Right renal cortex interstitium (tissue), 3 donors: ENCODE measurements around the gene SSR4. TPM values are rescaled to one million over a fixed set of nuclear protein-coding genes. Genes with fewer than 3 reads are reported as not detected.

ENCODE experiments used
- DNase-seq, 3 donors: peaks; one replicate each; pipeline ENCODE4 v3.0.0-alpha.2; 2013; ENCODE audit warnings: low read depth in 3 of 3, low spot score in 2 of 3
- polyA plus RNA-seq, 3 donors: library from polyadenylated mRNA; unstranded; fragments of 120-200 nt; gene quantifications; one replicate each; pipeline ENCODE4 v1.2.1, GENCODE V29; 2013; ENCODE audit not compliant: insufficient read length in 3 of 3

SSR4 gene
- polyA plus RNA-seq, 3 donors, result 135 to 164 (median 160) TPM

DNA sequence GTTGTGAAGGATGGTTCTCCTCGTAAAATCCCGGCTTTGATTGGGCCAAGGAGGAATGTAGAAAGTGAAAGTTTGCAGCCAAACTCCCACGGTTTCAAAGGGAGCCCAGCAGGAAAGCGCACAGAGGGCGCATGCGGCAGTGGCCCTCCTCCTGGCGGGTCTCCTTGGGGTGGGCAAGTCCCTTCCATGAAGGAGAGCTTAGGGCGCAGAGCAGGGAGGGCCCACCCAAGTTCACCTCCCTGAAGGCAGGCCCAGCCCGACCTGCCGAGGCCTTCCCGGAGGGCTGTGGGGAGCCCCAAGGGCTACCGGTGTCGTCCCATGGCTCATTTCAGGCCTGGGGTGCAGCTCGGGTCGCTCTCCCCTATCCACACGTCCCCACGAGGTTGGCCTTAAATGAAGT is 33.8 kb downstream of the SSR4 start:
- no peak for DNase-seq

DNA sequence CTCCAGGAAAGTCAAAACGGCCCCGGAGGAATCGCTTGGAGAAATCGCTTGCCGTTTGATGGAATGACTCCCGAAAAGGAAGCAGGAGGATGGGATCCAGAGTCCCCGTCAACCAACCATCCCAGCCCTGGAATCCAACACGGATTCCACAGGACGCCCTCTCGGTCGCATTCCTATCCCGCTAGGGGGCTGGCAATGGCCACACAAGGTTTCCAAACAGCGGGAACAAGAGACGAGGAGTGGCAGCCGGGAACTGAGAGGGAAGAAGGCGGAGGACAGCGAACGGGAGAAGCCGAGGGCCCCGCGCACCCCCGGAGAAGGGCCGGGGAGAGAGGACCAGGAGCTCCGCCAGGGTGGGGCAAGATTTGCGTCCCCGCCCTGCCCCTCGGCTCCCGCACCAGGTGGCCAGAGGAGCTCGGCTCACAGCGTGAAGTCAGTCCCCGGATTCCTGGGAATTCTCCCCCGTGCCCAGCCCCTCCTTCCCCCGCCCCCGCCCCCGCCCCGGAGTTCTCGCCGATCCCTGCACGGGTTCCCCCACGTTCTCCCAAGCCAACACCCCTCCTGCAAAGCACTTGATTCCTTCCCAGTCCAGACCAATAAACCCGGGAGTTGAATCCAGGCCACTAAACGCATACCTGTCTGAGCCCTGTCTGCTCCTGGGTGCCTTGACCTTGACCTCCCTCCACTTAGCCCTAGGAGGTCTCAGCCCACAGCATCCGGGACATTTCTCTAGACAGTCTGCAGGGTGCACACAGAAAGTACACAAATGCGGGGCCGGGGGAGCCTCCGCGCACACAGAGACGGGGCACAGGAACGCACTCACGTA is 34.5 kb downstream of the SSR4 start:
- DNase-seq, result no peak

DNA sequence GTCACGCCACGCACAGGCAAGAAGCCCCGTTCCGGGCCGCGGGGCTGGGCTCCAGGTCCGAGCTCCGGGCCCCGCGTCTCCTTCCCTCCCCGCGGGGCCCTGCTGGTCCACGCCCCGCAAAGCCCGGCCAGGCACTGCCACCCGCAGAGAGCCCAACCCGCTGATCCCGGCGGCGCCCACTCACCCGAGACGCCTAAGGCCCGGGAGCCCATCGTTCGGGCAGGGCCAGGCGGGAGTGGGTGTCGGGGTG is 35.0 kb downstream of the SSR4 start:
- no peak for DNase-seq

DNA sequence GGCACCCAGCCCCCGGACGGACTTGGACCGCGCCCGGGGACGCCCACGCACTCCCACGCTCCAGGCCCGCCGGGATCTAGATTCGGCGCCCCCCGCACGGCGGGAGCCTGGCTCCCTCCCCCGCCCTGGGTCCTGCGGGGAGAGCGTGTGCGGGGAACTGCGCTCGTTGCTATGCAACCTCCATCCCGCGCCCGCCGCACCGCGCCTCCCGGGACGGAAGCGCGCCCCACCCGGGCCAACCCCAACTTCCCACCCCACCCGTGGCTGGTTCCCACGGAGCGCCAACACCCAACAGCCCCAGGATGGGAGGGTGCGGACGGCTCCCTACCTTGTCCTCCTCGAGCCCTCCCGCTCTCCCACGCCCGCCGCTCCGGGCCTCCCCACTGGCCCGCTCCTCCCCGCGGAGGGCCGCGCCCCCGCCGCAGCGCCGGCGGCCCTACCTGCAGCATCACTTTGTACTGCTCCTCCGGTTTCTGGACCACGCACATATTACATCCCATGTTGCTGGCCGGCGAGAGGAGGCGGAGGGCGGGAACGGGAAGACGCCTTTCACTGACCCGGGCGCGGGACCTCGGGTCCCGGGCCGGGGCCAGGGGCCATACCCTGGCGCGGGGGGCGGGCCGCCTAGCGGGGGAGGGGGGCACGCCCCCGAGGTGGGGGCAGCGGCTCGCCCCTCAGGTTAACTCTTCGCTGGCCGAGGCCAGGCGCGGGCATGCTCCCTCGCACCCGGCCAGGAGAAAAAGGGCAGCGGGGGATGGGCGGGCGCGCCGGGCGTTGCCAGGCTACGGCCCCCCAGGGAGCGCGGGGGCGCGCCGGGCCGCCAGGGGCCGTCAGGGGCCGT is 35.6 kb downstream of the SSR4 start, which contains the start of gene PDZD4:
Gene PDZD4, minus strand, starts transcription at position 746 of the 841 bp plus-strand sequence. Its CDS starts 246 bp downstream, at position 500.
- no peak for DNase-seq

DNA sequence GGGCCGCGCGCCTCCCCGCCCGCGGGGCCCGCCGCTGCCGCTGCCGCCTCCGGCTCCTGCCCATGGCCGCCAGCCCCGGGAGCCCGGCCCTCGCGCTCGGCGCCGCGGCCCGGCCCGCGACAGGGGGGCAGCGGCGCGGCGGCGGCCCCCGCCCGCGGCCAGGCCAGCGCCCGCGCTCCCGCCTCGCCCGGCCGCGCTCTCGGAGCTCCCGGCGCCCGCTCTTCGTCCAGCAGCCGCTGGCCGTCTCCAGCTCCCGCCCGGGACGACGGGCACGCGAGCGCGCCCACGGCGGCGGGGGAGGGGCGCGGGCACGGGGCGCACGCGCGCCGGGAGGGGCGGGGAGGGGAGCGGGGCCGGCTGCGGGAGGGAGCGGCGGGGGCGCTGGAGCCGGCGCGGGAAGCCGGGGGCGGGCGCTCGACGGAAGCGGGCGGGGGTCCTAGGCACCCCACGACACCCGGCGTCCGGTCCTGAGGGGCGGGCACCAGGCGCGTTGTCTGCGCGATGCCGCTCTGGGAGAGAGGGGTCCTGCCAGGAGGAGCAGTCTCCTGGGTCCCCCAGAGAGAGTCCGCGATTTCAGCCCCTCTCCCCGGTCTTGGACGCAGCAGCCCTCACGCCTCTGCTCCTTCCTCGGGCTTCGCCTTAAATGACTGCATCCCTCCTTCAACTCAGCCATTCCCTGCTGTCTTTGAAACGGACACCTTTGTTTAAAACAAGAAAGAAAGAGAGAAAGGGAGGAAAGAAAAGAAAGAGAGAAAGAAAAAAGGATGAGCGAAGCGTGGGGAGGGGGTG is 36.4 kb downstream of the SSR4 start:
- no peak for DNase-seq

DNA sequence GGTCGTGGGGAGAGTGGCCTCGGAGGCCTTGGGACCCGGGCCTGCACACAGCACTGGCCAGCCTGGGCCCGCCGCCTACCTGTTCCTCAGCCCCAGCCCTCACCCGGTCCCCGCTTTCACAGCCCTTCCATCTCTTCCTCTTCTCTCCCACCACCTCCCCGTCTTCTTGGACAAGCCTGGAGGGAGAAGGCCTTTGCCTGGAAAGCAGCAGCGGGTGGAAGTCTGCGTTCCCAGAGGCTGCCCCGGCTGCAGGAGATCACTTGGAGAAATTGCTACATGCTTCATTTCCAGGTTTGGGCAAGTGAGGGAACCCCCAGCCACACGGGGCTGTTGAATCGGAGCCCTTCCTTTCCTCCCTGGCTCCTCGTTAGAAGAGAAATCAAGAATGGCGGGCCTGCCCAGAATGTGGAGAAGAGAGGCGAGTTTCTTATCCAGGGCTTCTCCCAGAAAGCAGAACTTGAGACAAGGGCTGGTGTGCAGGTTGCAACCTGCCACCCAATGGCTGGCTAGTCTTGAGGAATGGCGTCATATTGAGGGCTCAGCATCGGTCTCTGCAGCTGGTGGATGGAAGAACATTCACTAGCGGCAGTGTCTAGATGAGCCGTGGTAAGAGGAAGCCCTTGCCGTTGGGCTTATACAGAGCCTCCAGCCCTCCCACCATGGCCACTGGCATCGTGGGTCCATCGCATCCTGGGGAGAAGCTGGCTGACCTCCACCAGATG is 37.1 kb downstream of the SSR4 start:
- no peak for DNase-seq

DNA sequence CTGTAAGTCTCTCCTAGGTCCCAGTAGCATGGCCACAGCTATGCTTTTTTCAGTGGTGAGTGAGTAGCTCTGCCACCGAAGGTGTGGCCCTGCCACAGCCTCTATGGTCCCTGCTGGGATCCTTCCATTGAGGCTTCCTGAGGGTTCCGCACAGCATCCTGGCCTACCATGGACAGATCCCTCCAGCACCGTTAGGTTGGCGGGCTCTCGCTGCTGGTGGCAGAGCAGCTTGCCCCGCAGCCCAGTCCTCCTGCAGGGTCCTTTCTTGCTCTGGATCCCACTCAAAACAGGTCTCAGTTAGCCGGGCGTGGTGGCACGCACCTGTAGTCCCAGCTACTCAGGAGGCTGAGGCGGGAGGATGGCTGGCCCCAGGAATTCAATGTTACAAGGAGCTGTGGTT is 38.3 kb downstream of the SSR4 start:
- no peak for DNase-seq

DNA sequence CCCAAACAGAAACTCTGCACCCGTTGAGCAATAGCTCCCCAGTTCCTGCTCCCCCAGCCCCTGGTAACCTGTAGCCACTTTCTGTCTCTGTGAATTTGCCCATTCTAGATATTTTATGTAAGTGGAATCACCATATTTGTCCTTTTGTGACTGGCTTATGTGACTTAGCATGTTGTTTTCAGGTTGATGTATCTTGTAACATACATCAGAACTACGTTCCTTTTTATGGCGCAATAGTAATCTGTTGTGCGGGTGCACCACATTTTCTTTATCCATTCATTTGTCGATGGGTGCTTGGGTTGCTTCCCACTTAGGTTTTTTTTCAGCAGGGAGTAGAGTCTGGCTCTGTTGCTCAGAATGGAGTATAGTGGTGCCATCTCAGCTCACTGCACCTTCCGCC is 42.5 kb downstream of the SSR4 start:
- no peak for DNase-seq

DNA sequence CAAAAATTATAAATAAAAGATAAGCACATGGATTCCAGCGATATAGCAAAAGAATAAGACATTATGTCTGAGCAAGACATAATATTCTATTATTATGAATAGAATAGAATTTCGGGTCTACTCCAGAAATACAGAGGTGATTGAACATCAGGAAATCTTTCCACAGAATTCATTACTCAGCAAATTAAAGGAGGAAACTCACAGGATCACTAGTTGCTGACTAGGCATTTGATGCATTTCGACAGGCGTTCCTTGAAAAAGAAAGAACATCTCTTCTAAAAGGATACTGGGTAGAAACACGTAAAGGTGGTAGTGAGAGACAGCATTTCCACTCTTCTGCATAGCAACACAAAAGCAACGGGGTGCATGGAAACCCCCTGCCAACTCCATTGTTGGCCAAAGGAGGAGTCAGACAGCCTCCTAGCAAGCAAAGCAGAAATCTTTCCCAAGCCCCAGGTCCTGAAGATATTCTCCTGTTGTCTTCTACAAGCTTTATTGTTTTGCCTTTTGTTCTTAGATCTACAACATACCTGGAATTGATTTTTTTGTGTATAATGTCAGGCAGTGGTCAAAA is 50.1 kb downstream of the SSR4 start:
- no peak for DNase-seq

DNA sequence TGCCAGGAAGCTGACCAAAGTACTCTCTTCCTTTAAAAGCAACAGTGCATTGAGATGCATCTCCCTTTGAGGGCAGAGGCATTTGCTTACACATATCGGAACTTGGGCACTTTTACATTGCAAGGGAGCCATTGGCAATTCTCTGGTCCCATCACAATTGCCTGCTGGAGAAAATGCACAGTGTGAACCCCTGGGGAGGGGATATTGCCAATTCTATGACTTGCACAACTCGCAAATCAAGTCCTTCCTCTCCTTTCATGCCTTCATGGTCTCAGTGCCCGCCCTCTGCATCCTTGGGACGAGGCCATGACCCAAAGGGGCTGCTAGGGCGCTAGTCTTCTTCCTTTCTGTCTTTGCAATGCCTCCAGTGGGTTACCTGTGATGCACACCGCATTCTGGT is 50.7 kb downstream of the SSR4 start:
- no peak for DNase-seq

DNA sequence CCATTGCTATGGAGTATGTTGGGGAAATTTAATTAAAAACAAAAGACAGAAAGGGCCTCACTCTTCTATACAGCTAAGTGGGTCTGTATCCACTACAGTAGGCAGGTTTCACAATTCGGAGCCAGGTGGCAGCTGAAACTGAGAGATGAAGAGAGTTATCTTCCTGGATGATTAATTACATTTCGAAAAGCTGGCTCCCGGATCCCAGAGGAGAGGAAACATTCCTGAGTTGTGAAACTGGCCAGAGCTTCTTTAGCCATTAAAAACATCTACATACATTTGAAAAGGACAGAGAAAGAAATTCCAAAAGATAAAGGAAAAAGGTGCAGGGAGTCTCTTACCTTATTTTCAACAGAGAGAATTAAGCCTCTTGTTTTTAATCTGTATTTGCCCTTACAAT is 51.4 kb downstream of the SSR4 start:
- no peak for DNase-seq

Other genes starting within 250 kb of the SSR4 start
- 10 to 100 TPM; 17.2 to 19.6 (median 18.7) TPM for gene CCNQ, start 195.5 kb upstream of the SSR4 start, polyA plus RNA-seq
- gene DUSP9, start 147.5 kb upstream of the SSR4 start, polyA plus RNA-seq, result 10 to 100 TPM; 37.8 to 46.1 (median 41.7) TPM
- gene PNCK, start 120.9 kb upstream of the SSR4 start, polyA plus RNA-seq, result 1 to 10 TPM; 4.8 to 7.0 (median 5.6) TPM
- 10 to 100 TPM; 39.9 to 47.3 (median 40.5) TPM for gene SLC6A8, start 106.7 kb upstream of the SSR4 start, polyA plus RNA-seq
- gene BCAP31, start 70.3 kb upstream of the SSR4 start, polyA plus RNA-seq, result 100 to 1,000 TPM; 191 to 206 (median 202) TPM
- 1 to 10 TPM; 7.2 to 7.7 (median 7.4) TPM for gene ABCD1, start 69.8 kb upstream of the SSR4 start, polyA plus RNA-seq
- 1 to 10 TPM in 2 of 3 donors, under 1 TPM in 1; 0.96 to 1.7 (median 1.6) TPM for gene PLXNB3, start 30.4 kb upstream of the SSR4 start, polyA plus RNA-seq
- gene SRPK3, start 13.6 kb upstream of the SSR4 start, polyA plus RNA-seq, result under 1 TPM; 0.55 to 0.78 (median 0.72) TPM
- gene IDH3G, start 293 bp upstream of the SSR4 start, polyA plus RNA-seq, result 10 to 100 TPM; 71.7 to 83.7 (median 77.2) TPM
- gene PDZD4, start 35.9 kb downstream of the SSR4 start, polyA plus RNA-seq, result 1 to 10 TPM; 6.8 to 7.1 (median 6.9) TPM
- gene L1CAM, start 91.5 kb downstream of the SSR4 start, polyA plus RNA-seq, result 10 to 100 TPM; 39.8 to 50.8 (median 47.8) TPM
- 1 to 10 TPM; 1.4 to 2.4 (median 1.7) TPM for gene AVPR2, start 110.0 kb downstream of the SSR4 start, polyA plus RNA-seq
- 10 to 100 TPM; 23.5 to 25.8 (median 23.5) TPM for gene ARHGAP4, start 131.6 kb downstream of the SSR4 start, polyA plus RNA-seq
- 10 to 100 TPM; 54.7 to 62.2 (median 61.4) TPM for gene NAA10, start 140.4 kb downstream of the SSR4 start, polyA plus RNA-seq
- 10 to 100 TPM; 13.9 to 17.9 (median 17.2) TPM for gene RENBP, start 150.0 kb downstream of the SSR4 start, polyA plus RNA-seq
- 10 to 100 TPM; 31.7 to 37.5 (median 36.7) TPM for gene HCFC1, start 177.2 kb downstream of the SSR4 start, polyA plus RNA-seq
- 1 to 10 TPM; 5.8 to 6.1 (median 6.0) TPM for gene TMEM187, start 178.1 kb downstream of the SSR4 start, polyA plus RNA-seq
- 10 to 100 TPM; 47.8 to 55.8 (median 53.0) TPM for gene IRAK1, start 225.2 kb downstream of the SSR4 start, polyA plus RNA-seq